Neuronal stem cell (in vitro differentiated cells): ENCODE measurements around the gene SGSM2.

Source experiments
- DNase-seq: peaks from one replicate; pipeline ENCODE4 v3.0.0-alpha.2; 2013; ENCODE audit warnings: low spot score
- H2AFZ ChIP-seq: one replicate; pipeline ENCODE4 v1.6.1; 2013; ENCODE audit warnings: mild to moderate bottlenecking, low read length, inconsistent platforms
- H2AK5ac ChIP-seq: 2 replicates; pipeline ENCODE4 v1.6.1; 2013; ENCODE audit warnings: low read depth, mild to moderate bottlenecking, inconsistent platforms, low read length, moderate library complexity, mixed read lengths
- H2BK120ac ChIP-seq: 2 replicates; pipeline ENCODE4 v1.6.1; 2013; ENCODE audit warnings: low read depth, mild to moderate bottlenecking, inconsistent platforms, low read length, moderate library complexity, mixed read lengths
- H2BK12ac ChIP-seq: one replicate; pipeline ENCODE4 v1.6.1; 2013; ENCODE audit warnings: low read length, inconsistent platforms
- H2BK15ac ChIP-seq: 2 replicates; pipeline ENCODE4 v1.6.1; 2013; ENCODE audit warnings: mild to moderate bottlenecking, low read length, inconsistent platforms, mixed read lengths
- H2BK5ac ChIP-seq: one replicate; pipeline ENCODE4 v1.6.1; 2013; ENCODE audit warnings: inconsistent platforms, mild to moderate bottlenecking, low read length, moderate library complexity
- H3K14ac ChIP-seq: one replicate; pipeline ENCODE4 v1.6.1; 2013; ENCODE audit warnings: low read length, inconsistent platforms
- H3K18ac ChIP-seq: 2 replicates; pipeline ENCODE4 v1.6.1; 2013; ENCODE audit warnings: low read length, inconsistent platforms
- H3K23ac ChIP-seq: 2 replicates; pipeline ENCODE4 v1.6.1; 2013; ENCODE audit warnings: low read depth, mild to moderate bottlenecking, mixed read lengths, low read length, inconsistent platforms; ENCODE audit not compliant: poor library complexity
- H3K27ac ChIP-seq: replicated peaks from 3 replicates; pipeline ENCODE4 v1.5.1; 2013; ENCODE audit warnings: low read length, inconsistent platforms
- H3K27me3 ChIP-seq, 3 experiments: 2 replicates each; pipeline ENCODE4 v1.6.1; 2013; ENCODE audit warnings: low read length in 3 of 3, mild to moderate bottlenecking in 2 of 3, inconsistent platforms in 1 of 3, low read depth in 1 of 3, mixed read lengths in 1 of 3, moderate library complexity in 1 of 3; ENCODE audit not compliant: control insufficient read depth in 3 of 3, insufficient read depth in 3 of 3
- H3K36me3 ChIP-seq, 2 donors: replicated peaks in 1 of 2; 2 replicates each; pipeline ENCODE4 v1.6.1; 2013; ENCODE audit warnings: low read length in 2 of 2; ENCODE audit not compliant: control insufficient read depth in 2 of 2, insufficient read depth in 2 of 2
- H3K4ac ChIP-seq: 2 replicates; pipeline ENCODE4 v1.6.1; 2013; ENCODE audit warnings: inconsistent platforms, mild to moderate bottlenecking, low read length, moderate library complexity
- H3K4me1 ChIP-seq, 2 donors: 1 replicate in 1 of 2; 2 replicates in 1 of 2; pipeline ENCODE4 v1.6.1; 2013; ENCODE audit warnings: low read length in 2 of 2, low read depth in 1 of 2; ENCODE audit not compliant: control insufficient read depth in 2 of 2, insufficient read depth in 1 of 2
- H3K4me2 ChIP-seq: one replicate; pipeline ENCODE4 v1.6.1; 2013; ENCODE audit warnings: mild to moderate bottlenecking, low read length, inconsistent platforms; ENCODE audit not compliant: insufficient read depth, poor library complexity, severe bottlenecking
- H3K4me3 ChIP-seq, 2 donors: 2 replicates each; pipeline ENCODE4 v1.5.1; 2013; ENCODE audit warnings: low read length in 2 of 2, mild to moderate bottlenecking in 2 of 2, inconsistent platforms in 1 of 2, moderate library complexity in 1 of 2
- H3K79me1 ChIP-seq: one replicate; pipeline ENCODE4 v1.6.1; 2013; ENCODE audit warnings: low read depth, mild to moderate bottlenecking, inconsistent platforms, low read length, moderate library complexity
- H3K9ac ChIP-seq: one replicate; pipeline ENCODE4 v1.6.1; 2013; ENCODE audit warnings: mild to moderate bottlenecking, low read depth, low read length, inconsistent platforms; ENCODE audit not compliant: poor library complexity
- H3K9me3 ChIP-seq, 2 donors: replicated peaks in 1 of 2; 2 replicates each; pipeline versions ENCODE3 to v1.6.1; 2013; ENCODE audit warnings: low read length in 2 of 2, mild to moderate bottlenecking in 2 of 2, inconsistent platforms in 1 of 2, low read depth in 1 of 2, mixed read lengths in 1 of 2, moderate library complexity in 1 of 2; ENCODE audit not compliant: control insufficient read depth in 2 of 2, insufficient read depth in 1 of 2
- H4K8ac ChIP-seq: one replicate; pipeline ENCODE4 v1.6.1; 2013; ENCODE audit warnings: low read depth, mild to moderate bottlenecking, inconsistent platforms, low read length, moderate library complexity
- H4K91ac ChIP-seq: one replicate; pipeline ENCODE4 v1.6.1; 2013; ENCODE audit warnings: low read length, low read depth, mild to moderate bottlenecking, inconsistent platforms; ENCODE audit not compliant: poor library complexity
- WGBS, 2 donors: extraction: QIAGEN DNeasy Blood & Tissue Kit; methylation state at CpG; one replicate each; pipeline ENCODE4 v1.1.7; 2013; ENCODE audit warnings: missing lambda C conversion rate in 2 of 2, mixed read lengths in 1 of 2; ENCODE audit not compliant: insufficient read length in 2 of 2, insufficient replicate concordance in 1 of 2; ENCODE audit errors: extremely low coverage in 2 of 2; 5-methylcytosine and 5-hydroxymethylcytosine counted together

The SGSM2 gene

DNA sequence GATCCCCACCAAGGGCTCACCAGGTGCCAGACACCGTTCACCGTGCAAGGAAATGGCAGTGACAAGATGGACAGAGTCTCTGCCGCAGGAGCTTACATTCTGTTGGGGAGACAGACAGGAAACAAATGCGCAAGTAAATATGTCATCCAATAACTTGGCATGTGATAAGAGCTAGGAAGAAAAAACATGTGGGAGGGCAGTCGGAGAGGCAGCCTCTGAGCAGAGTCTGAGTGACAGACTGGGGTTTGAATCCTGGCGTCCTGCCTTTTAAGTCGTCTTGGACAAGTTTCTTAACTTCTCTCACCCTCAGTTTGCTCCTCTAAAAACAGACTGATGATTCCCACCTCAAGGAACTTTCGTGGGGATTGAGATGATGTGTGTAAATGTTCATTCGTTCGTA is 7.2 kb downstream of the SGSM2 start:
- no peak overlapping the region for H4K8ac ChIP-seq
- no peak overlapping the region for H2BK15ac ChIP-seq
- H3K4me1 ChIP-seq = peaks cover 8 to 13% of the 10 kb centered on the region in 2 donors
- H3K4me3 ChIP-seq = no peak overlapping the region
- H3K79me1 ChIP-seq = no peaks in the 10 kb centered on the region
- H3K9me3 ChIP-seq = no peaks in the 10 kb centered on the region
- no peak overlapping the region for H2BK120ac ChIP-seq
- no peaks in the 10 kb centered on the region for H3K27me3 ChIP-seq
- no peak overlapping the region for H2AFZ ChIP-seq
- H2AK5ac ChIP-seq = no peak overlapping the region
- H2BK12ac ChIP-seq = no peak overlapping the region
- H3K23ac ChIP-seq = no peak overlapping the region
- no peak overlapping the region for H2BK5ac ChIP-seq
- WGBS, 2 donors = no CpG with 5 or more reads among the region's 10 CpGs
- peaks cover 17 to 41% of the 10 kb centered on the region in 2 donors for H3K36me3 ChIP-seq
- no peak for DNase-seq
- H3K4me2 ChIP-seq = no peak overlapping the region
- H3K9ac ChIP-seq = no peak overlapping the region
- H3K4ac ChIP-seq = no peak overlapping the region
- H3K27ac ChIP-seq = no peak overlapping the region
- no peak overlapping the region for H4K91ac ChIP-seq
- no peak overlapping the region for H3K14ac ChIP-seq
- no peak overlapping the region for H3K18ac ChIP-seq

DNA sequence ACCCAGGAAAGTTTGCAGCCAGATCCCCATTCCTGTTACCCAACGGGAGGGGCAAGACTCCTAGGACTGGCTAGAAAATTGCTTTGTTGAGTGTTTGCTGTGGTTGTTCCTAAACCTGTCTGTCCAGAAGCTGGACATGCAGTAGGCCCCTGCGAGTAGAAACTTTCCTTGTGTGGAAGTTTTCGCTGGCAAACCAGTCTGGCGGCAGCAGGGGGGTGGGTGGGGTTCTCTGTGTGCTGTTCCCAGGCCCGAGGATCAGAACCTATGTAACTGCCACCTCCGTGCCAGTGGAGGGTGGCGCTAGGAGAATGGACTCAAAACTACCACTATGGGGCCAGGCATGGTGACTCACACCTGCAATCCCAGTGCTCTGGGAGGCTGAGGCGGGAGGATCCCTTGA is 9.2 kb downstream of the SGSM2 start:
- Histone ChIP-seq H2BK5ac (no peak overlapping the region), H4K8ac (no peak overlapping the region), H3K4me1 (peaks cover 12 to 13% of the 10 kb centered on the region in 2 donors), H2BK15ac (no peak overlapping the region), H4K91ac (no peak overlapping the region), H3K4ac (no peak overlapping the region), H3K4me3 (no peak overlapping the region), H3K27ac (no peak overlapping the region), H3K4me2 (no peak overlapping the region), H3K23ac (no peak overlapping the region), H2AFZ (no peak overlapping the region), H3K9ac (no peak overlapping the region), H3K18ac (peak overlapping the region; percentile 68), H2BK120ac (no peak overlapping the region), H3K9me3 (no peaks in the 10 kb centered on the region), H3K36me3 (peaks cover 16 to 37% of the 10 kb centered on the region in 2 donors), H3K79me1 (peaks cover 3% of the 10 kb centered on the region), H2AK5ac (peak overlapping the region; percentile 30), H3K27me3 (no peaks in the 10 kb centered on the region), H3K14ac (no peak overlapping the region), H2BK12ac (no peak overlapping the region)
- WGBS, 2 donors = no CpG with 5 or more reads among the region's 8 CpGs
- no peak for DNase-seq

DNA sequence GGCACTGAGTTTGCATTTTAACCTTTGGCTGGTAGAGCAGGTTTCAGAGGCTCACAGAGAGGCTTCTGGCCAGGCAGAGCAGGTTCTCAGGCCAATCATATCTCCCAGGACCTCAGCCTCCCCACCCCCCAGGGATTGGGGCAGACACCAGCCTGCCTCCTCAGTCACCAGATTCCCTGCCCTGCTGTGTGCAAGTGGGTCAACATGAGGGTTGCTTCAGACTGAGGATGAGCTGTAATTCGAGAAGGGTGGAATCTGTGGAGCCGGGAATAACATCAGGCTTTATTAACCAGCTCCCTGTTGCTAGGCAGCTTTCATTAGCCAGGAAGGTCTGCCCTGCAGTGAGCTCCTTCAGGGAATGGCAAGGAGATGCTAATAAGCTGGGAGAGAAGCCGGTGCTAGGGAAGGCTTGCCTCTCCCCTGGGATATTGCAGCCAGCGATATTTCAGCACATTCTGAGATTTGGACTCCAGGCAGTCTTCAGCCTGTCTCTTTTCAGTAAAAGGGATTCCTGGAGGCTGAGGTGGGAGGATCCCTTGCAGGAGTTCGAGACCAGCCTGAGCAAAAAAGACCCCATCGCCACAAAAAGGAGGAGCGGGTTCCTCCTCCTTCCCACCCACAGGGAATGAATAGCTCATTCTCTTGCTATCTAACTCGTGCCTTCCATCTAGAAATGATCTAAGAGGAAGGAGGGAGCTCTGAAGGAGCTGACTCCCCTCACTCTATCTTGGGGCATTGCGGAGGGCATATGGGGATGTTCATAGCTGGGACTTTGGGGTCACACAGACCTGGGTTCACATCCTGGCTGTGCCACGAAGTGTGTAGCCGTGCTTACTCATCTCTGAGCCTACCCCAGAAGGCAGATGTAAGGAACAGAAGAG is 10.7 kb downstream of the SGSM2 start:
- DNase-seq = peak; percentile 88
- peak overlapping the region; percentile 96 for H3K27ac ChIP-seq
- peak overlapping the region; percentile 22 for H3K18ac ChIP-seq
- H2BK5ac ChIP-seq = peak overlapping the region; percentile 8
- no peak overlapping the region for H2BK15ac ChIP-seq
- H4K8ac ChIP-seq = no peak overlapping the region
- H3K4ac ChIP-seq = no peak overlapping the region
- peak overlapping the region; percentile 12 for H2BK120ac ChIP-seq
- no peaks in the 10 kb centered on the region for H3K27me3 ChIP-seq
- peak overlapping the region; percentile 63 for H3K4me2 ChIP-seq
- no CpG with 5 or more reads among the region's 11 CpGs for WGBS, 2 donors
- H3K9me3 ChIP-seq = no peaks in the 10 kb centered on the region
- peaks cover 20 to 22% of the 10 kb centered on the region in 2 donors for H3K4me1 ChIP-seq
- H3K4me3 ChIP-seq = no peak overlapping the region
- H4K91ac ChIP-seq = peak overlapping the region; percentile 41
- H3K36me3 ChIP-seq = peaks cover 13 to 34% of the 10 kb centered on the region in 2 donors
- peak overlapping the region; percentile 14 for H3K9ac ChIP-seq
- H2BK12ac ChIP-seq = no peak overlapping the region
- peak overlapping the region; percentile 50 for H2AFZ ChIP-seq
- H3K23ac ChIP-seq = no peak overlapping the region
- H2AK5ac ChIP-seq = peak overlapping the region; percentile 22
- H3K14ac ChIP-seq = no peak overlapping the region
- H3K79me1 ChIP-seq = peaks cover 3% of the 10 kb centered on the region

DNA sequence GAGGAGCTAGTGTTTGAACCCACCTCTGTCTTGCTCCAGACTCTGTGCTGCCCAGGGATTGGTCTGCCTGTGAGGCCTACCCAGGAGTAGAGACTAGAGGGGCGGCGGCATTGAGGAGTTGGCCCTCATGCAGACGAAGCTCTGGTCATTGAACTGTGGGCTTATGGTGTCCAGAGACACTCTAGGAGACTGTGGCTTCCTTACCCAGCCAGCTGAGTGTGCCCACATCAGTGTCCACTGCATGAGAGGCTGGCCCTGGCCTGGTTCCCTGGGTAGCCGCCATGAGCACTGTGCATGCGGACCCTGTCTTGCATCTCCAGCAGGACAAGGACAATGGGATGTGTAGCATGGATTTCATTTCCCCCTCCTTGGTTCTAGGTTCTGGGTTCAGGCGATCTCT is 14.0 kb downstream of the SGSM2 start:
- H2BK12ac ChIP-seq = peak overlapping the region; percentile 95
- H3K4me1 ChIP-seq = peaks cover 20 to 22% of the 10 kb centered on the region in 2 donors
- H3K9me3 ChIP-seq = no peaks in the 10 kb centered on the region
- peak overlapping the region; percentile 24 for H4K8ac ChIP-seq
- H3K27me3 ChIP-seq = no peaks in the 10 kb centered on the region
- H2AFZ ChIP-seq = no peak overlapping the region
- H3K4me3 ChIP-seq = no peak overlapping the region
- peaks cover 2 to 8% of the 10 kb centered on the region in 2 donors for H3K36me3 ChIP-seq
- peak overlapping the region; percentile 34 for H3K9ac ChIP-seq
- no peak overlapping the region for H3K4me2 ChIP-seq
- H2BK5ac ChIP-seq = peak overlapping the region; percentile 59
- DNase-seq = no peak
- H4K91ac ChIP-seq = peak overlapping the region; percentile 90
- peak overlapping the region; percentile 69 for H3K4ac ChIP-seq
- H2BK15ac ChIP-seq = no peak overlapping the region
- peak overlapping the region; percentile 38 for H3K14ac ChIP-seq
- H2BK120ac ChIP-seq = no peak overlapping the region
- no CpG with 5 or more reads among the region's 6 CpGs for WGBS, 2 donors
- H3K18ac ChIP-seq = peak overlapping the region; percentile 91
- H3K79me1 ChIP-seq = peaks cover 3% of the 10 kb centered on the region
- peak overlapping the region; percentile 58 for H3K23ac ChIP-seq
- peak overlapping the region; percentile 94 for H2AK5ac ChIP-seq
- peak overlapping the region; percentile 37 for H3K27ac ChIP-seq
